Ramos (cell line): ENCODE data around the gene ZMYND10.

Experiments
- in situ Hi-C: fragments of 300-500 bp; cut with MboI; formaldehyde crosslinking; loops from one replicate; pipeline ENCODE4 v1.14.3; 2022; ENCODE audit warnings: low sequenced_read_pairs; ENCODE audit not compliant: unreplicated experiment

Gene ZMYND10

GRCh38 chr3:50330330-50330729 lies 15.2 kb downstream of the ZMYND10 start:
- in situ Hi-C loops, result no loop called here

DNA sequence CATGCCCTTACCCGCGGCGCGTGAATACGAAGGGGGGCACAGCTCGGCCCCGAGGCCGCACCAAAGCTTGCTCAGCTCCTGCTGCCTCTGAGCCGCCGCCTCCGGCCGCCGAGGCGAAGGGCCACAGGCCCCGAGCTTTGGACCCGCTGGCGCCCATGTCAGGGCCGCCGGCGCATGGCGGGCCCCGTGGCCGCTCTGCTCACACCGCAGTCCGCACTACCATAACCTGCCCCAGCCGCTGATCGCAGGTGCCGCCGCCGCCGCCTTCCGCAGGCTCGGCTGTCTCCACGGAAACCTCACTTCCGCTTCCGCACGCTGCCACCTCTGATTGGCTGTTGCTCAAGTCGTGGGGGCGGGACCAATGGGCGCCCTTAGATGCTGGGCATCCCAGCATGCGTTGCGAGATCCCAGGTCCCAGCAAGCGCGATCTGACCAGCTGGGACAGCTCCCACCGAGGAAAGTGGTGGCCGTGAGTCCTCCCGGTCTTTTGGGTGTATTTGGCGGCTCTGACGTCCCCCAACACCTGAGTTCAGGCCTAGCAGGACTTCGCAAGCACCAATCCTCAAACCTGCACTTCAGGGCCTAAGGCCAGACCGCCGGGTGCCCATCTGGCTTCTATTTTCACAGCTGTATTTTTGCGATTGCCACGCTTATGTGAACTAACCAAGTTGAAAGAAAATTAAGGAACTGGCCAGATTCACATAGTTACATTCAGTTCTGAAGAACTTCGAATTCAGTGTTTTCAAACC lies 17.4 kb downstream of the ZMYND10 start, which contains the start of gene TUSC2:
TSS of gene TUSC2 (minus strand) at position 281 of the 749 bp plus-strand sequence. CDS start at position 157, 124 bp downstream.
- in situ Hi-C loops, result no loop called here

DNA sequence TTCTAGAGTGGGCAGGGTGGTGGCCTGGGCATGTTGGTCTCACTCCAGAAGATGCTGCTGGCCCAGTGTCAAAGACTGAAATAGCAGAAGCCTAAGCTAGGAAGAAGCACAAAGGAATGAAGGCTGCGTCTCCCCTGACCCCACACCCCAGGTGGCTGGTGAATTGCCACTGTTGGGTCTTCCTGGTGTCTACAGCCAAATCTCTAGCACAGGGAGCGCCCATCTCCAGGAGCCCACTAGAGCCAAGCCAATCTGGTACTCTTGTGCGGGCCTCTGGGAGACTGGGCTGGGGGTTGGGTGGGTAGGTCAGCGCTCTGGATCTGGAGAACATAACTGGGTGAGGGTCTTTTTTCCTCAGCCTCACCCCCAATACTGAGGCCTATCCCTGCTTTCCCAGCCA lies 18.4 kb downstream of the ZMYND10 start:
- in situ Hi-C loops, result no loop called here

- in situ Hi-C loops, result no loop called here
Measured at GRCh38 chr3:50326182-50326541, 19.4 kb downstream of the ZMYND10 start.

DNA sequence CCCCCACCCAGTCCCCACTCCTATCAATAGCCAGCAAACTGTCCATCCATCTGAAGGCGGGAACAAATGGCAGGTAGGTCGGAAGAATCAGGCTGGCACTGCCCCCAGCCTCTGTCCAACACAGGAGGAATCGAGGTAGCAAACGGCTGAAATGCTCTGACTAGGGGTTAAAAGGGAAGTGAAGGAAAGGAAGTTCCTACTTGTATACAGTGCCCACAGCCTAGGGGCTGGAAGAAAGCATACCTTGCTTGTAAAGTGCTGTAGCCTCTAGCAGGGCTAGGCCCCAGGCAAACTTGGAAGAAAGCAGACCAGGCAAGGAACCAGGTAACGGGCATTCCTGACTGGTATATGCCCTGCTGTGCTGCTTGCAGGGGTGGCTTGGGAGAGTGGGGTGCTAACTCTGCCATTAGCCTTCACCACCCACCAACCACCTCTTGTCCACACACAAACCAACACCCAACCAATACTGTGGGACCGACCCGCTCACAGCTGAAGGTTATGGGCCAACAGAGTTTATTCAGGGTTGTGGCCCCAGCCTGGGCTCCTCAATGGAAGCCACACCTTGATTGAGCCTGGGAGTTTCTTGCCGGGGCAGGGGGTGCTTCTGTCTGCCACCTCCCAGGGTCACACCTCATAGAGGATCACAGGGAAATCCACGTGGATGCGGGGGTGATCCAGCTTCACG lies 19.9 kb downstream of the ZMYND10 start:
- in situ Hi-C loops, result no loop called here

GRCh38 chr3:50325113-50325480 lies 20.4 kb downstream of the ZMYND10 start:
- in situ Hi-C loops, result no loop called here

DNA sequence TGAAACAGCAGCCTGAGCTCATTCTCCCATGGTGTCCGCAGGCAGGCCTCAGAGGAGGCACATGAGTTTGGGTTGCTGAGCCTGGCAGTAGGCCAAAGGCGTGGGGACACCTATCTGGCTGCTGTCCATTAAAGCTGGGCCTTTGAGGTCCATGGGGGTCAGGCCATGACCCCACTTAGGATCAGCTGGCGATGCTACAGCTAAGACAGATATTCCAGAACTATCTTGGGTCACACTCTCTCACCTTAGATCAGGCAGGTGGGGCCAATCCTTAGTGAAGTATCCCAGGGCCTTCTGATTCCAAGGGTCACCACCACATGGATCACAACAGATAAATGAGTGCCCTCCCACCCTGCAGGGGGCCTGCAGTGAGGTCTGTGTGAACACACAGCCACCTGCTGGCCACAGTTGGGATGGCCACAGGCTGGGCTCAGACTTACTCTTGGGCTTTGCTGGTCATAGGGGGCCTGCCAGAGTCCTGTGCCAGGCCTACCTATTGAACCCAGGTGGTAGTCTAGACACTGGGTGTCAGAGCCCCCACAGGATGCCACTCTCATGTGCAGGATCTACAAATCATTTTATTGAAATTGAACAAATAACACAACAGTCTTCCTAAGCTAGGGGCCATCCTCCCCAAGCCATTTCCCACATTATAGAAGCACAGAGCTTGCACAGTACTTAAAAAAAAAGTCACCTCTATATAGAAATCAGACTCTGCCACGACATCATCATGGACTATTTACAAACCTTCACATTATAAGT lies 21.0 kb downstream of the ZMYND10 start:
- in situ Hi-C loops, result no loop called here

- in situ Hi-C loops, result no loop called here
Measured at GRCh38 chr3:50323614-50324199, 21.8 kb downstream of the ZMYND10 start.

GRCh38 chr3:50323092-50323600 lies 22.4 kb downstream of the ZMYND10 start:
- in situ Hi-C loops, result no loop called here

DNA sequence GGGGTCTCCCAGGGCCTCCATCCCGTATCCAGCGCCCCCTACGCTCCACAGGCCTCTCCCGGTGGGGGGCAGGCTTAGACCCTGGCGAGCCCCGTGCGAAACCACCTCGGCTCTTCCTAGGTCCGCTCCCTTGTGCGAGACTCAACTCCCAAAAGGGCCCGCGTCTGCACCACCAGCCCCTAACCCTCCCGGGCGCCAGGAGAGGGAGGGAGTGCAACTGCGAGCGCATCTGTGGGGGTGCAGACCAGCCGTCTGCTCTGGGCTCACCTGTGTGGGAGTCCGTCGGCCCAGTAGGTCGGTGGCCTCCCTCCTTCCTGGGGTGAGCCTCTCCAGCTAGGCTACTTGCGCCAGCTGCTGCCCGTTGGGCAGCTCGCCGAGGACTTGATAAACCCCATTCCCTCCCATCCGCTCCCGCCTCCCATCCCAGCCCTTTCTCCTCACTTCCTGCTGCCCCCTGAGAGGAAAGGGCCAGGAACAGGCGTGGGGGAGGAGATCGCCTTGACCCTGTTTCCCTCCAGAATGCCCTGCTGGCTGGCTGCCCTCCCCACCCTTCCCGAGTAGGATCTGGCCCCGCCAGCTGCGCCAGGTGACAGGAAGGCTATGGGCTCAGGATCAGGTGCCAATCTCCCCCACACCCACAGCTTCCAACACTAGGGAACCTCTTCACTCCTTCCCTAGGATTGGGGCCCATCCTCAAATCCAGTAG lies 23.0 kb downstream of the ZMYND10 start, which contains the start of gene HYAL2:
TSS of gene HYAL2 (minus strand) at position 360 of the 706 bp plus-strand sequence. CDS start 2,256 bp downstream, outside the sequence.
- in situ Hi-C loops, result no loop called here

DNA sequence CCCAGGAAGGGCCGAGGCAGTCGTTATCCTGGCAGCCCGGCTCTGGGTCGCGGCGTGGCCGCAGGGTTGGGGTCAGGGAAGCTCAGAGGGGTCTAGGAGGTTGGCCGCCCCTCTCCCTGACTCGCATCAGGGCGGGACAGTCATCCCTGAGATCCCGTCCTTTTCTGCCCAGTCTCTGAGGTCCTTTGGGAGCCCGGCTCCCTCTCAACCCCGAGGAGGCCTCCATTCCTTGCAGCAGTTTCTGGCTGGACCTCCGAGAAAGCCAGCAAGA lies 23.5 kb downstream of the ZMYND10 start:
- in situ Hi-C loops, result no loop called here

DNA sequence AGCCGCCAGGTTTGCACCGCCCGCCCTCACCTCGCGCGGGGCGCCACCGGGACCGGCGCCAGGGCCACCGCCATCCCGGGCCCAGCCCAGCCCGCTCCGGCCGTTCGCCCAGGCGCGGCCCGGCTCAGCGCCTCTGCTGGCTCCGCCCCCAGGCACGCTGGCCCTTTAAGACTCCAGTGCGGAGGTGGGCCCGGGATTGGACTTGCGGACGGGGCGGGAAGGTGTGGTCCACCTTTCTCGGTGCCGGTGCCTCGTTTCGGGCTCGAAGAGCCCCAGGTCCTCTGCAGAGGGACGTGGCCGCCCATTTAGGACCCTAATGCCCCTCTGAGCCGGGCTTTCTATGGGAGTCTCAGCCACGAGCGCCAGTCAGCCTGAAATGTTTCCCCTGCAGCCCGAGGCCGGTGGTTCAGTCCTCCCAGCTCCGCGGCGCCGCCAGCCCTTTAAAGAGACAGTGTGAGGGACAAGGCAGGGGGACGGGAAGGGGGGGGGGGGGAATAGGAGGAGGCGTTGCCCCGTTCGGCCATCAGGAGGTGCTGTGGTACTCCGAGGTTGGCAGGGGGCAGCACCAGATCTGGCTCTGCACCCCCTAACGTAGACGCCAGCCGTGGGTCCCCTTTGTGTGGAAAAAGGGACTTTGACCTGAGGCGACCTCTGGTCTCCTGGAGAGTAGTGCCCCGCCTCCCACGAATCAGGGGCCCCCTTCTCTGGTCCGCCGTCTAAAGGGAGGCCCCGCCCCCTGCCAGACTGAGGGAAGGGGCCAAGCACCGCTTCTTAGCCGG lies 24.0 kb downstream of the ZMYND10 start:
- in situ Hi-C loops, result no loop called here

GRCh38 chr3:50320853-50321335 lies 24.6 kb downstream of the ZMYND10 start:
- in situ Hi-C loops, result no loop called here

GRCh38 chr3:50319894-50320625 lies 25.5 kb downstream of the ZMYND10 start:
- in situ Hi-C loops, result no loop called here

- in situ Hi-C loops, result no loop called here
Measured at GRCh38 chr3:50319181-50319893, 26.2 kb downstream of the ZMYND10 start.

GRCh38 chr3:50318615-50319014 lies 26.9 kb downstream of the ZMYND10 start:
- in situ Hi-C loops, result no loop called here

GRCh38 chr3:50318163-50318562 lies 27.4 kb downstream of the ZMYND10 start:
- in situ Hi-C loops, result no loop called here

DNA sequence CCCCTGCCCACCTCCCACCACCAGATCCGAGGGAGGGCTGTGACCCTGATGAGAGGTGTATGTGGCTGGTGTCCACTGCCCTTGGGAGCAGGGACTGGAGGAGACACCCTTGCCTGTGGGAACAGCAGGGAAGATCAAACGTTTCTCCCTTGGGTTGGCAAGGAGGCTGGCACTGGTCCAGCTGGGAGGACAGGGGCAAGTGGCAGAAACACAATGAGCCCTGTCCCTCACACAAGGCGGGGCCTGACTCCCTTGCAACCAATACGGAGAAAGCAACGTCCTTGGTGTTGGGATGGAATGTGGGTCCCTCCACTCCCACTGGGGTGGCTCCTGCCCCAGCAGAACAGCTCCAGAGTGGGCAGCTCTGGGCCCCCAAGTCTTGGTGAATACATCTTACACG lies 28.2 kb downstream of the ZMYND10 start:
- in situ Hi-C loops, result no loop called here
